NK-92 (cell line): ENCODE data around the gene IKZF4.
"Not testable (repeated sequence)": the region's sequence is repeated elsewhere in the genome, so short reads cannot be mapped to it uniquely, and the experiment has no call there.

ENCODE experiments used
- DNase-seq: peaks from one replicate; lab custom pipeline; 2025; ENCODE audit not compliant: unreplicated experiment; lab: John Stamatoyannopoulos, UW

Gene IKZF4

GRCh38 chr12:55997535-55997859 is 23.3 kb upstream of the IKZF4 start:
- no peak for DNase-seq

- not testable (repeated sequence) for DNase-seq
These were observed 21.3 kb upstream of the IKZF4 start for GRCh38 chr12:55999522-55999921.

- not testable (repeated sequence) for DNase-seq
These were observed 20.8 kb upstream of the IKZF4 start for GRCh38 chr12:55999999-56000540.

GRCh38 chr12:56001487-56002100 is 19.2 kb upstream of the IKZF4 start:
- DNase-seq, result no peak

DNA sequence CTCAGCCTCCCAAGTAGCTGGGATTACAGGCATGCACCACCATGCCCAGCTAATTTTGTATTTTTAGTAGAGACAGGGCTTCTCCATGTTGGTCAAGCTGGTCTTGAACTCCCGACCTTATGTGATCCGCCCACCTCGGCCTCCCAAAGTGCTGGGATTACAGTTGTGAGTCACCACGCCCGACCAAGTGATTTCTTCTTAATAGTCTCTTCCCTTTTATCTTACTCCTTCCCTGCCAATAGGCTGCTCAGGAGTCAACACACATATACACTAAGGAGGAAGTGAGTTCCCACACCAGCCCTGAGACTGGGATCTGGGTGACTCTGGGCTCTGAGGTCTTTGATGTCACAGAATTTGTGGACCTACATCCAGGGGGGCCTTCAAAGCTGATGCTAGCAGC is 17.5 kb upstream of the IKZF4 start:
- DNase-seq, result not testable (repeated sequence)

DNA sequence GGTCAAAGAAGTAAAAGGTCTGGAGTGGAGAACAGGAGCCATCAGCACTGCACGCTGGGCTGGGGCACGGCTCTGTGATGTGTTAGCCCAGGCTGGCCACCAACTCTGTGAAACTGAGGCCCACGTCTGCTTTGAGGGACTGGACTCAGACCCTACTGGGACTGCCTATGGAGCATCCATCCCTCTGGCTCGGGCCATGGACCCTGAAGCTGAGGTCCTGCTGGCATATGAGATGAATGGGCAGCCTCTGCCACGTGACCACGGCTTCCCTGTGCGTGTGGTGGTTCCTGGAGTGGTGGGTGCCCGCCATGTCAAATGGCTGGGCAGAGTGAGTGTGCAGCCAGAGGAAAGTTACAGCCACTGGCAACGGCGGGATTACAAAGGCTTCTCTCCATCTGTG is 16.6 kb upstream of the IKZF4 start:
- no peak for DNase-seq

- no peak for DNase-seq
These were observed 13.0 kb upstream of the IKZF4 start for GRCh38 chr12:56007564-56008559.

- no peak for DNase-seq
These were observed 10.7 kb upstream of the IKZF4 start for GRCh38 chr12:56010111-56010570.

GRCh38 chr12:56011509-56012090 is 9.2 kb upstream of the IKZF4 start:
- DNase-seq, result no peak

GRCh38 chr12:56013482-56013881 is 7.4 kb upstream of the IKZF4 start:
- no peak for DNase-seq

- DNase-seq, result no peak
These were observed 6.6 kb upstream of the IKZF4 start for GRCh38 chr12:56014205-56014604.

GRCh38 chr12:56017181-56017580 is 3.7 kb upstream of the IKZF4 start:
- DNase-seq, result no peak

GRCh38 chr12:56018356-56018755 is 2.5 kb upstream of the IKZF4 start:
- no peak for DNase-seq

DNA sequence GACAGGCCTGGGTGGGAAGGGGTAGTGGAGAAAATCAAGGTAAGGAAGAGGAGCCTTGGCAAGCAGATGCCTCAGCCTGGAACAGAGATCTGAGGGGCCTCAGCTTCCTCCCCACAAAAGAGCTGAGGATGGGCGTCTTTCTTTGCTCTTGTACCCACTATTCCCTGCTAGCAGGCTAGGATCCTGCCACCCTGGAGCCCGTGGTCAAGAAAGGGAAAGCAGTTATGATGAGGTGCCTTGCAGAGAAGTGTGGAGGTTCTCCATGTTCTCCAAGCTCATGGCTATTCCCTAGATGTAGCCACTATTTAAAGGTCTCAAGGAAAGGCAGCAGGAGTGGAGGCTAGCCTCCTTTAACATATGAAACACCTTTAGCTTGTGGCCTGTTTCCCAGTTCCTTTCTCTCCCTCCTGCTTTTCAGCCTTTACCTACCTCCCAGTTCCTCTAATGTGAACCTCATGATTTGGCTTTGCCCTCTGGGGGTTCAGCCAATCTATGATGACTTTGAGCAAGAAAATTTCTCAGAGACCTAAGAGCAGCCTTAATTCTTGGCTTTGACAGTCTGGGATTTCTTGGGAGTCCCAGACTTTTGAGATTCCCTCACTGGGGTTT is 1.1 kb downstream of the IKZF4 start:
- no peak for DNase-seq

DNA sequence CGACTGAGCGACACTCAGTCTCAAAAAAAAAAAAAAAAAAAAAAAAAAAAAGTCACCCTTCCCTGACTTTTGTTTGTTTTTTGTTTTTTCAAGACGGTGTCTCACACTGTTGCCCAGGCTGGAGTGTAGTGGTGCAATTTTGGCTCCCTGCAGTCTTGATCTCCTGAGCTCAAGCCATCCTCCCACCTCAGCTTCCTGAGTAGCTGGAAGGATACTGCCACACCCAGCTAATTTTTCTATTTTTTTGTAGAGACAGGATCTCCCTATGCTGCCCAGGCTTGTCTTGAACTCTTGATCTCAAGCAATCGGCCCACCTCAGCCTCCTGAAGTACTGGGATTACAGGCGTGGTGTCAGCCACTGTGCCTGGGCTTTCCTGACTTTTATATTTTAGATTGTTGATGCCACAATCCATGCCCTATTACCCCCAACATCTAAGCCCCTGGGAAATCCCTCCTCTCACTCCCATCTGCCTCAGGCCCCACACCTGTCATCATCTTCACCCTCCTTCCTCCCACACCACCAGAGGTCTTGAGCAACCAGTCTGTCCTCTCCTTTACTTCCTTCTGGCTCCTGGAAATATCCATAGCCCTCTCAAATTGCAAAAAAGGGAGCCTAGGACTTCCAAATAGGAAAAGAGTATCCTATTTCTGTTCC is 7.8 kb downstream of the IKZF4 start:
- no peak for DNase-seq

DNA sequence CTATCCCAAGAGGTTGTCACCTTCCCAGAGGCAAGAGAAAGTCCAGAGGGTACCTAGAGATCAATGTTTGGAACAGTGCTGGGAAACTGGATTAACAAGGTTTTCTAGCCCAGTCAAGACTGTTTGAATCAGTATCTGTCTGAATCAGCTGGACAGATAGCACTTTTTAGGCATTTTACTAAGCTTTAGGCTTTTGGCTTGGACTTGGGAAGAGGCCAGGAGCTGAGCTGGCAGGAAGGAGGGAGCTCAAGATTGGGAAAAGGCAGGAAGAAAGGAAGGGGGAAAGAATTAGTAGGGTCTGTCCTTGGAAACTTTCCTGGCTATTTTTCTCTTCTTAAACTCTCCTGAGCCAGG is 8.3 kb downstream of the IKZF4 start:
- DNase-seq, result no peak

- no peak for DNase-seq
These were observed 8.9 kb downstream of the IKZF4 start for GRCh38 chr12:56029666-56030293.

DNA sequence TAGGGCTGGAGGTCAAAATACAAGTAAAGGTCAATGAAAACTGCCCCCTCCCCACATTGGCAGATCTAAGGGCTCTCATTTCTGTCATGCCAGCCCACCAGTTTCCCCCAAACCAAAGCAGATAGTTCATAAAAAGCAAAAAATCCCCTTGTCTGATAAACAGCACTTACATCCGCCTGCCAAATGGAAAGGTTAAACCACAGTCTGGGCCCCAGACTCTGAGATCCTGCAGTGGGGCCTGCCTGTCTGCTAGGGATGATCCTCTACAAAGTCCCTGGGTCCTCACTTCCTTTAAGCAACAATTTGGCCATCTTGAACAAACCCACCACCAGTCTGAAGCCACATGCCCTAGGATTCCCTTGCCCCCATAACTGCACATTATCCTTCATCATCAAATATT is 11.1 kb downstream of the IKZF4 start:
- no peak for DNase-seq

DNA sequence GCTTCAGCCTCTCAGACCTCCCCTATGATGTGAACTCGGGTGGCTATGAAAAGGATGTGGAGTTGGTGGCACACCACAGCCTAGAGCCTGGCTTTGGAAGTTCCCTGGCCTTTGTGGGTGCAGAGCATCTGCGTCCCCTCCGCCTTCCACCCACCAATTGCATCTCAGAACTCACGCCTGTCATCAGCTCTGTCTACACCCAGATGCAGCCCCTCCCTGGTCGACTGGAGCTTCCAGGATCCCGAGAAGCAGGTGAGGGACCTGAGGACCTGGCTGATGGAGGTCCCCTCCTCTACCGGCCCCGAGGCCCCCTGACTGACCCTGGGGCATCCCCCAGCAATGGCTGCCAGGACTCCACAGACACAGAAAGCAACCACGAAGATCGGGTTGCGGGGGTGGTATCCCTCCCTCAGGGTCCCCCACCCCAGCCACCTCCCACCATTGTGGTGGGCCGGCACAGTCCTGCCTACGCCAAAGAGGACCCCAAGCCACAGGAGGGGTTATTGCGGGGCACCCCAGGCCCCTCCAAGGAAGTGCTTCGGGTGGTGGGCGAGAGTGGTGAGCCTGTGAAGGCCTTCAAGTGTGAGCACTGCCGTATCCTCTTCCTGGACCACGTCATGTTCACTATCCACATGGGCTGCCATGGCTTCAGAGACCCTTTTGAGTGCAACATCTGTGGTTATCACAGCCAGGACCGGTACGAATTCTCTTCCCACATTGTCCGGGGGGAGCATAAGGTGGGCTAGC is 13.9 kb downstream of the IKZF4 start:
- DNase-seq, result no peak

DNA sequence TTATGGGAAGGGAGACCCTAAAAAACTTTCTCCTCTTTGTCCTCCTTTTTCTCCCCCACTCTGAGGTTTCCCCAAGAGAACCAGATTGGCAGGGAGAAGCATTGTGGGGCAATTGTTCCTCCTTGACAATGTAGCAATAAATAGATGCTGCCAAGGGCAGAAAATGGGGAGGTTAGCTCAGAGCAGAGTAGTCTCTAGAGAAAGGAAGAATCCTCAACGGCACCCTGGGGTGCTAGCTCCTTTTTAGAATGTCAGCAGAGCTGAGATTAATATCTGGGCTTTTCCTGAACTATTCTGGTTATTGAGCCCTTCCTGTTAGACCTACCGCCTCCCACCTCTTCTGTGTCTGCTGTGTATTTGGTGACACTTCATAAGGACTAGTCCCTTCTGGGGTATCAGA is 16.3 kb downstream of the IKZF4 start:
- no peak for DNase-seq
